GM18873 (cell line): ENCODE results near the gene NPTX2.
"Not testable (repeated sequence)": the region's sequence is repeated elsewhere in the genome, so short reads cannot be mapped to it uniquely, and the experiment has no call there.

Source experiments
- ATAC-seq: cut with Tn5 transposase; IDR thresholded peaks from one replicate; pipeline ENCODE4 v1.9.1; 2021; ENCODE audit warnings: mild to moderate bottlenecking, moderate library complexity, moderate number of reproducible peaks; ENCODE audit not compliant: unreplicated experiment, low FRiP score

NPTX2 gene, protein sequence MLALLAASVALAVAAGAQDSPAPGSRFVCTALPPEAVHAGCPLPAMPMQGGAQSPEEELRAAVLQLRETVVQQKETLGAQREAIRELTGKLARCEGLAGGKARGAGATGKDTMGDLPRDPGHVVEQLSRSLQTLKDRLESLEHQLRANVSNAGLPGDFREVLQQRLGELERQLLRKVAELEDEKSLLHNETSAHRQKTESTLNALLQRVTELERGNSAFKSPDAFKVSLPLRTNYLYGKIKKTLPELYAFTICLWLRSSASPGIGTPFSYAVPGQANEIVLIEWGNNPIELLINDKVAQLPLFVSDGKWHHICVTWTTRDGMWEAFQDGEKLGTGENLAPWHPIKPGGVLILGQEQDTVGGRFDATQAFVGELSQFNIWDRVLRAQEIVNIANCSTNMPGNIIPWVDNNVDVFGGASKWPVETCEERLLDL

DNA sequence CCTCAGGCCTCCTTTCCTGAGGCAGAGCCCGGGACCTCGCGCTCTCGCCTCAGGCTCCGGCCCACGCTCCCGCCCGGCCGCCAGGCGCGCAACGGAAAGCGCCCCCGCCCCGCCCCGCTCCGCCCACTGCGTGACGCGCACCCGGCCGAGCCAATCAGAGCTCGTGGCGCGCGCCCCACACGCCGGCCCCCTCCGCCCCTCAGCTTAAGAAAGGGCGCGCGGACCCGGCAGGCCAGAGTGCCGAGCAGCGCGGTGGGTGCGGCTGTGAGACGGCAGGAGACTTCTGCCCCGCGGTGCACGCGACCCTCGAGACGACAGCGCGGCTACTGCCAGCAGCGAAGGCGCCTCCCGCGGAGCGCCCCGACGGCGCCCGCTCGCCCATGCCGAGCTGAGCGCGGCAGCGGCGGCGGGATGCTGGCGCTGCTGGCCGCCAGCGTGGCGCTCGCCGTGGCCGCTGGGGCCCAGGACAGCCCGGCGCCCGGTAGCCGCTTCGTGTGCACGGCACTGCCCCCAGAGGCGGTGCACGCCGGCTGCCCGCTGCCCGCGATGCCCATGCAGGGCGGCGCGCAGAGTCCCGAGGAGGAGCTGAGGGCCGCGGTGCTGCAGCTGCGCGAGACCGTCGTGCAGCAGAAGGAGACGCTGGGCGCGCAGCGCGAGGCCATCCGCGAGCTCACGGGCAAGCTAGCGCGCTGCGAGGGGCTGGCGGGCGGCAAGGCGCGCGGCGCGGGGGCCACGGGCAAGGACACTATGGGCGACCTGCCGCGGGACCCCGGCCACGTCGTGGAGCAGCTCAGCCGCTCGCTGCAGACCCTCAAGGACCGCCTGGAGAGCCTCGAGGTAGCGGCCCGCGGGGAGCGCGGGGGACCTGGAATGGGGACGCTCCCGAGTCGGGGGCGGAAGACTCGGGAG, at the start of gene NPTX2:
Gene NPTX2 (plus strand): TSS at position 235 of the 909 bp plus-strand sequence. CDS start 177 bp downstream, at position 412.
- ATAC-seq, result no peak

DNA sequence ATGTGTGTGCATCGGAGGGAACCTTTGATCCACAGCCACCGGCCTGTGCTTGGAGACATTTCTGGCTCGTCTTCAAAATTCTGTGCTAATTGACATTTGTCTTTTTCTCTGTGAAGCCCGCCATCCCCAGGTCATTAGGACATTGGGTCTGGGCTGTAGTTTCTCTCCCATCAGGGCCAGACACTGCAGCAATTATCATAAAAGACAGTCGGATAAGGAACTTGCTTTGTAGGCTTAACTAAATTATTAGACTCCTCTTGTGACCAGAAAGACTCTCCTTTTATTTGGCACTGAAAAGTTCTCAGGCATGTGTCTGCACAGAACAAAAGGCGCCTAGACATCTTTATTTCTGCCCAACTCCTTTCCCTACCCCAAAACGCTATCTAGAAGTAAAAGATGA, 49.1 kb upstream of the NPTX2 start:
- no peak for ATAC-seq

DNA sequence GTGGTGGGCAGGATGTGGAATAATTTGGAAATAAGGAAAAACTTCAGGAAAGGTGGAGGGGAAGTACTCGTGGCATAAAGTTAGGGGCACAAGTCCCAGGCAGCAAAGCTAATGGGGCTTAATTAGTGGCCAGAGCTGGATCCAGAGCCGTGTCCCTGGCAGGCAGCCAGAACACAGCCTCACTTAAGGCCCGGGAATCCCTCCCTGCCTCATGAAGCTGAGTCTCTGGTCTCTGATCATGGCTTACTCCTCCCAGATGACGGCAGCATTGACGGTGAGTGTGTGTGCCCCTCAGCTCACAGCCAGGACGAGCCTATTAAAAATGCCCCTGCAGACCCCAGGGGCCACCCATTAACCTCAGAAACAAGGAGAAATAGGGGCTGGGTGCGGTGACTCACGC, 48.2 kb upstream of the NPTX2 start:
- ATAC-seq, result no peak

DNA sequence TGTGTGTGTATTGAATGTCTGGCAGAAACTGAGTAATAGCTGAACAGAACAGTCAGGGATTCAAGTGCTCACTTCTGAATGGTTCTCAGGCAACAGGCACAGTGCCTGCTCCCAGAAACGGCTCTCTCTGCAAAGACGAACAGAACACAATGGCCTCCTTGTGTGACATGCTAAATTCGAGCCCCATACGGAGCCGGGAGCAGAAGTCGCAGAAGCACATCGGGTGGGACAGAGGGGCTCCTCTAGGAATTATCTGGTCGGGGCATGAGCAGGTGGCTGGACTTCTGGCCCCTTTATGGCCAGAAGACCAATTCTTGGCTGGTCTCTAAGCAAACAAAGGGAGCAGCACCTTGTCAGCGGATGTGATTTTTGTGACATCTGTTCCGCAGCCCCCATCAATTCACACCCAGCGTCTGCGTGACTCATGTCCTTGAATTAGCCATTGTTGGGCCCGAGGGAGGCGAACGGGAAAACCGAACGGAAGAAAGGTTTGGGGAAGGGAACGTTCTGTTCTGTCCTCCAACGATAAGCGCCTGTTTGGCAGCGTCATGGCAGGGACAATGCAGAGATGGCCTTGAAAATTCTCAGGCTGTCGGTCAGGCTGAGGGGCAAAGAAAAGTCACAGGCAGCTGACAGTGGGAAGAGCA, 47.3 kb upstream of the NPTX2 start:
- no peak for ATAC-seq

DNA sequence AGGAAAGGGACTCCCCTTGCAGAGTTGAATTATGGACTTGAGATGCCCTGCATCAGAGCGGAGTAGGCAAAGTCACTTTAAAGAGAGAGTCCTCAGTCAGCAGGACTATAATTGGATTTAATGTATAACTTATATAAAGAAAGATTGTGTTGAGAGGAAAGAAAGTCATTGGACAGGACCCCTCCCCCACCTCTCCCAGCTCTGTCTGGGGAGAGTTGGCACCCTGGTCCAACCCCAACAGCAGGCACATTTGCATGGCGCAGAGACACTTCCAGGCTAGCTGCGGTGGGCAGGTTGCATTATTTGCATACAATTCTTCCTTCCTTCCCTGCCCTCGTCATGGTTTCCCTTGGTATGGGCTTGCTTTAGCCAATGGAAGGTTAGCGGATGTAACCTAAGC, 46.1 kb upstream of the NPTX2 start:
- ATAC-seq, result no peak

DNA sequence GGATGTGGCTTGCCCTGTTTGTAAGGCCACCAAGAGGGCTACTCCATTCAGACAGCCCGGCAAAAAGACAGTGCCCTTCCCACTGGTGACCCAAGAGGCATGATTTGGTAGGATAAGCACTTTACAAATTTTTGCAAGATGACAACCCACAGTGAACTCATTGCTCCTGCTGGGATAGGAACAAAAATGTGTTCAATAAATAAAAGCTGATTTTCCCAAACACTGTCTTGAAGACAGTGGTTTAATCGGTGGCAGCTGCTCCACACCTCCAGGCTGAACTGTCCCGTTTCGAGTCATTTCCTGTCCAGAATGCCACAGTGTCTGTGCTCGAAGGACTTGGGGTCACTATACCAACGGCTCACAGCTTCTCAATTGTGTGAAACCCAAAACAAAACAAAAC, 45.1 kb upstream of the NPTX2 start:
- ATAC-seq, result no peak

DNA sequence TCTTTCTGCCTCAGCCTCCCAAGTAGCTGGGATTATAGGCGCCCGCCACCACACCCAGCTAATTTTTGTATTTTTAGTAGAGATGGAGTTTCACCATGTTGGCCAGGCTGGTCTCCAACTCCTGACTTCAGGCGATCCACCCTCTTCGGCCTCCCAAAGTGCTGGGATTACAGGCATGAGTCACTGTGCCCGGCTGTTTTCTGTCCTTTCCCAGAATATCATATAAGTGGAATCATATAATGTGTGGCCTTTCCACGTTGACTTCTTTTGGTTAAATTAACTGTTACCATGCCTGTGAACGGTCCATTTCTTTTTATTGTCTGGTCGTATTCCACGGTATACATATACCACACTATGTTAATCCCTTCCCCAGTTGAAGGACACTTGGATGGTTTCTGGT, 44.4 kb upstream of the NPTX2 start:
- not testable (repeated sequence) for ATAC-seq

DNA sequence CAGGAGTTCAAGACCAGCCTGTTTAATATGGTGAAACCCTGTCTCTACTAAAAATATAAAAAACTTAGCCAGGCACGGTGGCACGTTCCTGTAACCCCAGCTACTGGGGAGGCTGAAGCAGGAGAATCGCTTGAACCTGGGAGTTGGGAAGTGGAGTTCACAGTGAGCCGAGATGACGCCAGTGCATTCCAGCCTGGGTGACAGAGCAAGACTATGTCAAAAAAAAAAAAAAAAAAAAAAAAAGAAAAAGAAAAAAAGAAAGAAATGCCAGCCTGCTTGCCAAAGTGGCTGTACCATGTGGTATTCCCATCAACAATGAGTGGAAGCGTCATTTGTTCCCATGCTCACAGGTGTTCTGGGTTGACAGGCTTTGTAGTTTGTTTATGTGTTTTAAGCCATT, 43.3 kb upstream of the NPTX2 start:
- no peak for ATAC-seq

DNA sequence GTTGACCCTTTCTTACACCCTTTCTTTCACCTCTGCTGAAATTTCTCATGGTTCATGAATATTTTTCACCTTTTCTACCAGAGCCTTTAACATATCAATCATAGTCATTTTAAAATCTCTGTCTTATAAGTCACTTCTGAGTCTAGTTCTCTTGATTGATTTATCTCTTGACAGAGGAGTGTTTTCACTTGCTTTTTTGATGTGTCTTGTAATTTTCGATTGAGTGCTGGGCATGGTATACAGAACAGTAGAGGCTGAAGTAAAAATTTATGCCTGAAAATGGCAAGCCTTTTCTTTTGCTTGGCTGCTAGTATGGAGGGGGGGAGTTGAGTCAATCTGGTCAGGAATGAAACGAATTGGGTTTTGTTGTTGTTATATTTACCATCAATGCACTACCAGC, 41.2 kb upstream of the NPTX2 start:
- no peak for ATAC-seq

DNA sequence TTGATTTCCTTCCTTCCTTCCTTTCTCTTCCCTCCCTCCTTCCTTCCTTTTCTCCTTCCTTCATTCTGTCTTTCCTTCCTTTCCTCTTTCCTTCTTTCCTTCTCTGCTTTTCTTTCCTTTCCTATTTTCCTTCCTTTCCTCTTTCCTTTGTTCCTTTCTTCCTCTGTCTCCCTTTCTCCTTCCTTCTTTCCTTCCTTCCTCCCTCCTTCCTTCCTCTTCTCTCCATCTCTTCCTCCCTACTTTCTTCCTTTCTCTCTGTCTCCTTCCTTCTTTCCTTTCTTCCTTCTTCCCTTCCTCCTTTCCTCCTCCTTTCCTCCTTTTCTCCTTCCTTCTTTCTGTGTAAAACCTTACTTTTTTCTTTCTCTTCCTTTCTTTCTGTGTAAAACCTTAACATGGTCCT, 32.3 kb upstream of the NPTX2 start:
- ATAC-seq, result no peak

DNA sequence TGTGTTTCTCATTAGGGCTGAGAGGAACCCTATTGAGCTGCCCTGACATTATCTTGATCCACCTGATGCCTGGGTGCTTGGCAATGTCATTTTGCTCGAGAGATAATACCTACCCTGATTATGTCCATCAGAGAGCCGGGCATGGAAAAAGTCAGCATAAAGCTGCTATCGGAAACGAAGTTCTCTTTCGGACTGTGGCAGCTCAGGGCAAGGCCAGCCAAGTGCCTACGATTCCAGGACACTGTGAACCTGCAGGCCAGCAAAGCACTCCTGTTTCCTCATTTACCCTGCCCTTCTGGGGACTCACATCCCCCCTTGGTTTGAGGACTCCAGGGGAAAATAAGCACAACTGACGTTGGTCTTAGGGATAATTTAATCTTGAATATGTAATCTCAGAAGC, 25.2 kb upstream of the NPTX2 start:
- no peak for ATAC-seq

DNA sequence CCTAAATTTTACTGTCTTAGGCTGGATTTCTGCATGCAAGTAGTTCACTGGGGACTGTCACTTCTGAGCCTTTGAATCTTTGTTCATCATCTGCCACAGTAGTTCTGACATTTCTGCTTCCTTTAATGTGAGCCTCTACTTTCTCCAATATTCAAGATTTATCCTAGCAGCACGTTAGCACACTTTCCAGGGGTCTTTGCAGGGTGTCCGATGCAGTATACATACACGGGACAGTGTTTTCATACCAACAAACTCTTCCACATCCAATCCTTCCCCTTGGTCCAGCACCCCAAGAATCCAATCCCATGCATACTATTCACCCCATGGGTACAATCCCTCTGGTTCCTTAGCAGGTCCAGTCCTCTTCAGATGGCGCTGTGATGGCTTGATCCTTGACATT, 22.7 kb upstream of the NPTX2 start:
- no peak for ATAC-seq

DNA sequence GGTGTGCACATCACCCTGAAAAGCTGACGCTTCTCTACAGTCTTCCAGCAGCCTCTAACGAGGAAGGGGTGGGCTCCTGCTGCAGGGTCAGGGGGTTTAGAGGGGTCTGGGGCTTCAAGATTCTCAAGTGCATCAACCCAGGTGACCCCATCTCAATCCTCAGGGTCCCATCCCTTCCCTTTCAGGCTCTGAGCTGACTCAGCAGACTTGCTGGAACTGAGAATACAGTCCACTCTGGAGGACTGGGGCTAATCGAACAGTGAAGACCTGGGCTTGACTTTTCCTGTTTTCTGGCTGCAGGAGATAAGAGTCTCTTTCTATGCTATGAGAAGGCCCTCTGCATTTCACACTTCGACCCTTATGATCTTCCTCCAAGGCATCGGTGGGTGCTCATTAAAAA, 22.3 kb upstream of the NPTX2 start:
- no peak for ATAC-seq

DNA sequence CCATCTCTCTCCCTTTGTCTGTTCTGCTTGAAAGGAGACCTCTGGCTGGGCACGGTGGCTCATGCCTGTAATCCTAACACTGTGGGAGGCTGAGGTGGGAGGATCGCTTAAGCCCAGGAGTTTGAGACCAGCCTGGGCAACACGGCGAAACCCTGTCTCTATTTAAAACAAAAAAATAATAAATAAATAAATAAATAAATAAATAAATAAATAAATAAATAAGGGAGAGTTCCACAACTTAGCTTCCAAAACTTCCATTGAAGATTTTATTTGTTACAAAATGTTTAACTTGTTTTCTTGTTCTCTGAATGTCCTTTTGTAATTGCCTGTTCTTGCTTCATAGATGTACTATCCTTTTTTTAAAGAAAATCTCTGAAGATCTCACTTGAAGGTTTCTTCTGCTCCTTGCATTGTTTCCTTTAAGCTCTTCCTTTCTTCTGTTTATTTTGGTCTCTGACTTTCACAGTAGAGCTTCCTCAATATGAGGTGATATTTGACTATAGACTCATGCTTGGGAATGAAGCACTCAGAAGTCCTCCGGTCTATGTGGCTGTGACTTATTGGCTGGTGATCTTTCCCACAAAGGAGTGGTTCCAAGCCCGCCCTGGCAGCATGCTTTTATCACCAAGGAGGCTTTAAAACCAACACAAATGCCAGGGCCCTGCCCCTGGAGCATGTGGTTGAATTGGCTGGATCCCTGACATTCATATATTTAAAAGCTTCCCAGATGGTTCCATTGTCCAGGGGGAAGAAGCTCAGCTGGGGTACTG, 18.1 kb upstream of the NPTX2 start:
- ATAC-seq, result no peak

DNA sequence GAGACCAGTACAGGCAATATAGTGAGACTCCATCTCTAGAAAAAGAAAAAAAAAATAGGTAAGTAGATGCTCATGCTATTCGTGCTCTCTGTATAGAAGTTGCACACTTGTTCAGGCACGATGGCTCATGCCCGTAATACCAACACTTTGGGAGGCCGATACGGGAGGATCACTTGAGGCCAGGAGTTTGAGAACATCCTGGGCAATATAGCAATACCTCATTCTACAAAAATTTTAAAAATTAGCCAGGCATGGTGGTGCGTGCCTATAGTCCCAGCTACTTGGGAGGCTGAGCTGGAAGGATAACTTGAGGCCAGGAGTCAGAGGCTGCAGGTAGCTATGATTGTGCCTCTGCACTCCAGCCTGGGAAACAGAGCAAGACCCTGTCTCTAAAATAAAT, 17.2 kb upstream of the NPTX2 start:
- ATAC-seq, result no peak

DNA sequence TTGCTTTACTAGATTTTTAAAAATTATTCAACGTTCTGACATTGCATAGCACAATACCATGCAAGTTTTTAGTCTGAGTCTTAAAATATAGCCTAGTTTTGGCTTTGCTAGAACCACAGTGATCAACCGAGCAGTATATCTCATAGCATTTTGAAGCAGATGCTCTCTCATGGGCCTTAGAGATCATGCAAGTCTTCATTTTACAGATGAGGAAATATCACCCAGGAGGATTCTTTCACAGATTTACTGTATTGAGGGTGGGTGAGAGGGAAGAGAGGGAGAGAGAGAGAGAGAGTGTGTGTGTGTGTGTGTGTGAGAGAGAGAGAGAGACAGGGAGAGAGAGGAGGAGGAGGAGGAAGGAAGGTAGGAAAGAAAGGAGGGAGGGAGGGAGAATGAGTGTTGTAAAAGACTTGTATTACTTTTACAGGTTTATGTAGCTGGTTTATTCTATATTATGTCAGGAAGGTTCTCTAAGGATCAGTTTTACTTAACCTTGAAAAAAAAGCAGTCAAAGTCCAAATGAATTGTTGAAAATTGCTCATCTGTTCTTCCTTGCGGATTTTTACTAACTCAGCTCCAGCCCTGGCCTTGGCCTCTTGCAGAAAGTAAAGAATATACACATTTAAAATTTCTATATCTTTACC, 14.2 kb upstream of the NPTX2 start:
- ATAC-seq, result no peak

DNA sequence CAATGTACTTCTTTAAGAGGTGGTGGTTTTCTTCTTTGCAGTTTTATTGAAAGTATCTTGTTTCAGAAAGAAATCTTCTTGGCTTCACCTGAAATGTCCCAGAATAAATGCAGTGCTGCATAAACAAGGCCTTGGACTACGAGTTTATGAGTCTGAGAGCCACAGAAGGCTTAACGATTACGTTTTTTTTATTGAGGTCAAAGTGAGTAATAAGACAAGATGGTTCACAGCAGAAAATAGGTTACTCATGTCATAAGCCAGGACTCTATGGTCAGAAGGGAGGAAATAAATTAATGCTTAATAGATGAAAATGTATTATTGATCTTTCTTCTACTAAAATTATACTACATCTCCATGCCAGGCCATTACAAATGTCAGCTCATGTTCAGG, 13.7 kb upstream of the NPTX2 start:
- no peak for ATAC-seq

DNA sequence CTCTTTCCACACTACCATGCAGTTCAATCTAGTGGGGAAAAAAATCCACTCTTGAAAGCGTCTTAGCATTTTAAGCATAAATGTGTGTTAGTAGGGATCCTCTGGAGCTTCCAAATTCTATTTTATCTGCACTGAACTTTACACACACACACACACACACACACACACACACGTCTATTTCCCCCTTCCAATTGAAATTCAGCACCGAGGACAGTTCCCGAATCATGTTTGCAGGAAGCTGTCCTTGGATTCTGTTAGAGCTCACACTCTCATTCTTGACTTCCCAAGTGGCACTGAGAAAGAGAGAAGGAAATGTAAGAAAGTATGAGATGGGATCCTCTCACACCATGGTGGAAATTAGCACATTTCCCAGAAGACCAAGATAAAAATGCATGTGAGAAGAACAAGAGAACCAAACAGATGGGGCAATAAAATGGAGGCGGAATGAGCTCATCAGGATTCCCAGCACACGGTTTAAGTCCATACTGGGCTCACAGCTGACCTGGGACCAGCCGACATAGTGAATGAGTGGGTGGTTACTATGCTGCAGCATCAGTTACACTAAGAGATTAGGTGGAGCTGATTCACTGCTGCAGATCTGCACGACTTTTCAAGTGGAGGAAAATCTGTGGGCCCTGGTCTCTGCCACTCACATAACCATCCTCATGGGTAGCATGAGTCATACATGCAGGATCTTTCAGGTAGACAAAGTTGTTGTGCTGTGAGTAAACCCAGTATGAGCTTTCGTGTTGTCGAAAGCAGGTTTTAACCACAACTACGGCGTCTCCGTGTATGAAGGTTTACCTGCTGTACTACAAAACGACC, 3.3 kb upstream of the NPTX2 start:
- no peak for ATAC-seq
